T-cell (primary cell): ENCODE measurements around the gene LHX8. TPM values are rescaled to one million over a fixed set of nuclear protein-coding genes. Genes with fewer than 3 reads are reported as not detected.
A peak's percentile ranks its signal among the peaks of the same experiment; 100 is the strongest.
"Not testable (repeated sequence)": the region's sequence is repeated elsewhere in the genome, so short reads cannot be mapped to it uniquely, and the experiment has no call there.

Experiments
- ATAC-seq, 4 experiments: fragments of 200-7000 bp in 3 of 4; fragments of 150-1000 bp in 1 of 4; cut with Tn5 transposase; replicated peaks in 1 of 4; 1 replicate in 3 of 4; 2 replicates in 1 of 4; pipeline ENCODE4 v1.10.0; 2021; ENCODE audit warnings: moderate library complexity in 3 of 4, mild to moderate bottlenecking in 2 of 4, moderate number of reproducible peaks in 1 of 4
- CTCF ChIA-PET, 2 donors: fragments of 300-600 bp; sonication (Branson Sonifier 250); formaldehyde crosslinking; loops; one replicate each; lab custom pipeline; 2022; ENCODE audit warnings: antibody characterized with exemption in 2 of 2; lab: Charles Lee
- POLR2A ChIA-PET, 2 donors: fragments of 300-600 bp; sonication (Branson Sonifier 250); formaldehyde crosslinking; loops; one replicate each; lab custom pipeline; 2022; ENCODE audit warnings: antibody characterized with exemption in 2 of 2; lab: Charles Lee
- DNase-seq, 35 experiments: peaks; one replicate each; pipeline versions ENCODE4 v3.0.0 to v3.0.0-alpha.2; 2013 to 2023
- H3K27ac ChIP-seq: one replicate; pipeline ENCODE4 v1.5.1; 2013; ENCODE audit warnings: low read length
- H3K27me3 ChIP-seq, 2 experiments: replicated peaks in 1 of 2; 1 replicate in 1 of 2; 2 replicates in 1 of 2; pipeline versions ENCODE4 v1.6.1 to v1.7.0; 2013; ENCODE audit warnings: low read length in 1 of 2, mixed read lengths in 1 of 2; ENCODE audit not compliant: control insufficient read depth in 2 of 2, insufficient read depth in 2 of 2; ENCODE audit errors: extremely low read depth in 1 of 2
- H3K36me3 ChIP-seq, 2 donors: 1 replicate in 1 of 2; 2 replicates in 1 of 2; pipeline versions ENCODE4 v1.6.1 to v1.7.0; 2013; ENCODE audit warnings: low read length in 1 of 2; ENCODE audit not compliant: control insufficient read depth in 2 of 2, insufficient read depth in 1 of 2; ENCODE audit errors: extremely low read depth in 1 of 2
- H3K4me1 ChIP-seq, 2 experiments: 1 replicate in 1 of 2; 2 replicates in 1 of 2; pipeline versions ENCODE4 v1.6.1 to v1.7.0; 2013; ENCODE audit warnings: low read length in 2 of 2, mixed read lengths in 1 of 2; ENCODE audit not compliant: insufficient read depth in 2 of 2, control insufficient read depth in 1 of 2; ENCODE audit errors: extremely low read depth in 1 of 2
- H3K4me3 ChIP-seq, 2 donors: 1 replicate in 1 of 2; 2 replicates in 1 of 2; pipeline versions ENCODE4 v1.5.1 to v1.7.0; 2013; ENCODE audit warnings: mild to moderate bottlenecking in 2 of 2, low read length in 1 of 2, moderate library complexity in 1 of 2; ENCODE audit not compliant: control insufficient read depth in 1 of 2; ENCODE audit errors: extremely low read depth in 1 of 2
- H3K9me3 ChIP-seq: 2 replicates; pipeline ENCODE4 v1.7.0; 2013
- H3K27ac Mint-ChIP-seq, 2 donors: one replicate each; pipeline ENCODE4 v1.8.0; 2020 to 2021; ENCODE audit warnings: mild to moderate bottlenecking in 2 of 2, mixed read lengths in 2 of 2
- H3K27me3 Mint-ChIP-seq, 2 donors: one replicate each; pipeline ENCODE4 v1.8.0; 2021 to 2022; ENCODE audit warnings: mixed read lengths in 2 of 2
- H3K36me3 Mint-ChIP-seq: one replicate; pipeline ENCODE4 v1.8.0; 2021; ENCODE audit warnings: mixed read lengths
- H3K4me1 Mint-ChIP-seq, 3 donors: one replicate each; pipeline ENCODE4 v1.8.0; 2020 to 2022; ENCODE audit warnings: mixed read lengths in 3 of 3, mild to moderate bottlenecking in 1 of 3
- H3K4me3 Mint-ChIP-seq, 3 donors: one replicate each; pipeline ENCODE4 v1.8.0; 2020 to 2022; ENCODE audit warnings: mild to moderate bottlenecking in 3 of 3, mixed read lengths in 3 of 3, moderate library complexity in 3 of 3
- H3K9me3 Mint-ChIP-seq, 3 donors: one replicate each; pipeline ENCODE4 v1.8.0; 2020 to 2022; ENCODE audit warnings: mixed read lengths in 3 of 3
- WGBS: methylation state at CpG from one replicate; pipeline ENCODE4 v1.1.5; 2013; ENCODE audit warnings: missing lambda C conversion rate; ENCODE audit not compliant: insufficient coverage; 5-methylcytosine and 5-hydroxymethylcytosine counted together
- total RNA-seq, 35 experiments: library from RNA in 6 of 35; stranded (reverse) in 6 of 35; fragments of 120-200 nt in 1 of 35; gene quantifications; one replicate each; pipeline versions ENCODE4 v1.2.1 to v1.2.4 and lab custom pipeline; 2013 to 2026

LHX8 gene
- total RNA-seq, 5 donors from 2014 or later (not counting 1 experiment from before 2014, with no cell fraction given) = not detected

GRCh38 chr1:75100481-75101092, 33.6 kb upstream of the LHX8 start:
- no peaks in the 10 kb centered on the region for H3K9me3 ChIP-seq
- no peak overlapping the region for H3K4me3 Mint-ChIP-seq
- POLR2A ChIA-PET = no interaction called here
- no peaks in the 10 kb centered on the region for H3K4me1 Mint-ChIP-seq
- no peaks in the 10 kb centered on the region for H3K36me3 ChIP-seq
- H3K9me3 Mint-ChIP-seq = peaks cover 0 to 4% (median 3%) of the 10 kb centered on the region in 3 donors
- no peaks in the 10 kb centered on the region for H3K27me3 Mint-ChIP-seq
- H3K27me3 ChIP-seq = no peaks in the 10 kb centered on the region
- no peak overlapping the region for H3K27ac Mint-ChIP-seq
- no peaks in the 10 kb centered on the region for H3K36me3 Mint-ChIP-seq
- CTCF ChIA-PET = no interaction called here
- ATAC-seq (no peak), DNase-seq (no peak)
- no peak overlapping the region for H3K4me3 ChIP-seq
- H3K27ac ChIP-seq = no peak overlapping the region
- H3K4me1 ChIP-seq = no peaks in the 10 kb centered on the region
- 66% methylated on average over 6 of the region's 10 CpGs for WGBS

GRCh38 chr1:75112362-75112951, 21.7 kb upstream of the LHX8 start:
- not testable (repeated sequence) for ATAC-seq, H3K4me3 ChIP-seq

GRCh38 chr1:75115654-75116053, 18.5 kb upstream of the LHX8 start:
- Mint-ChIP-seq H3K36me3 (no peaks in the 10 kb centered on the region), H3K27me3 (peaks cover 0 to 9% of the 10 kb centered on the region in 2 donors), H3K27ac (no peak overlapping the region), H3K4me1 (no peaks in the 10 kb centered on the region), H3K4me3 (no peak overlapping the region), H3K9me3 (peaks cover 0 to 10% (median 0%) of the 10 kb centered on the region in 3 donors)
- Histone ChIP-seq H3K4me3 (no peak overlapping the region), H3K36me3 (no peaks in the 10 kb centered on the region), H3K9me3 (no peaks in the 10 kb centered on the region), H3K27ac (no peak overlapping the region), H3K27me3 (no peaks in the 10 kb centered on the region), H3K4me1 (no peaks in the 10 kb centered on the region)
- DNase-seq (no peak), ATAC-seq (no peak)
- ChIA-PET CTCF (no interaction called here), POLR2A (no interaction called here)

More at GRCh38 chr1:75112362-75112951, 21.7 kb upstream of the LHX8 start:
- H3K36me3 Mint-ChIP-seq, H3K4me3 Mint-ChIP-seq, H3K36me3 ChIP-seq, H3K9me3 Mint-ChIP-seq, H3K27me3 ChIP-seq, CTCF ChIA-PET, H3K27ac Mint-ChIP-seq, H3K27me3 Mint-ChIP-seq, DNase-seq, H3K4me1 ChIP-seq, H3K9me3 ChIP-seq, H3K27ac ChIP-seq, POLR2A ChIA-PET, H3K4me1 Mint-ChIP-seq: not testable (repeated sequence)
- WGBS = 91% methylated on average over 13 of the region's 26 CpGs

GRCh38 chr1:75123756-75124155, 10.4 kb upstream of the LHX8 start:
- ATAC-seq = no peak
- Mint-ChIP-seq H3K36me3 (no peaks in the 10 kb centered on the region), H3K4me1 (peaks cover 0 to 11% (median 0%) of the 10 kb centered on the region in 3 donors), H3K27ac (no peak overlapping the region), H3K9me3 (peaks cover 0 to 5% (median 3%) of the 10 kb centered on the region in 3 donors), H3K4me3 (no peak overlapping the region), H3K27me3 (peaks cover 33 to 36% of the 10 kb centered on the region in 2 donors)
- Histone ChIP-seq H3K4me1 (no peaks in the 10 kb centered on the region), H3K36me3 (no peaks in the 10 kb centered on the region), H3K27me3 (peaks cover 18 to 34% of the 10 kb centered on the region in 2 experiments), H3K27ac (no peak overlapping the region), H3K4me3 (no peak overlapping the region), H3K9me3 (no peaks in the 10 kb centered on the region)
- WGBS = no CpG with 5 or more reads among the region's 1 CpG
- CTCF ChIA-PET = no interaction called here
- DNase-seq = no peak
- POLR2A ChIA-PET = no interaction called here

- no peak overlapping the region for H3K27ac Mint-ChIP-seq
- peaks cover 22 to 38% of the 10 kb centered on the region in 2 experiments for H3K27me3 ChIP-seq
- no peak overlapping the region for H3K4me3 Mint-ChIP-seq
- ChIA-PET POLR2A (no interaction called here), CTCF (no interaction called here)
- H3K9me3 Mint-ChIP-seq = peaks cover 0 to 9% (median 3%) of the 10 kb centered on the region in 3 donors
- no peaks in the 10 kb centered on the region for H3K9me3 ChIP-seq
- peaks cover 0 to 11% (median 0%) of the 10 kb centered on the region in 3 donors for H3K4me1 Mint-ChIP-seq
- ATAC-seq (no peak), DNase-seq (no peak)
- H3K4me3 ChIP-seq = no peak overlapping the region
- peaks cover 41 to 43% of the 10 kb centered on the region in 2 donors for H3K27me3 Mint-ChIP-seq
- H3K27ac ChIP-seq = no peak overlapping the region
- no peaks in the 10 kb centered on the region for H3K36me3 Mint-ChIP-seq
- 34% methylated on average over 20 of the region's 23 CpGs for WGBS
- no peaks in the 10 kb centered on the region for H3K4me1 ChIP-seq
- no peaks in the 10 kb centered on the region for H3K36me3 ChIP-seq
Measured at GRCh38 chr1:75124510-75124909, 9.7 kb upstream of the LHX8 start.

- 23% methylated on average over 37 of the region's 38 CpGs for WGBS
- H3K9me3 Mint-ChIP-seq = peaks cover 0 to 9% (median 3%) of the 10 kb centered on the region in 3 donors
- no peak overlapping the region for H3K4me3 Mint-ChIP-seq
- Histone ChIP-seq H3K4me3 (peak overlapping the region in 1 of 2 donors; percentile 11), H3K4me1 (no peaks in the 10 kb centered on the region), H3K27ac (no peak overlapping the region), H3K9me3 (no peaks in the 10 kb centered on the region), H3K27me3 (peaks cover 28 to 45% of the 10 kb centered on the region in 2 experiments), H3K36me3 (no peaks in the 10 kb centered on the region)
- DNase-seq (no peak), ATAC-seq (no peak)
- H3K27ac Mint-ChIP-seq = no peak overlapping the region
- H3K36me3 Mint-ChIP-seq = no peaks in the 10 kb centered on the region
- peaks cover 47 to 48% of the 10 kb centered on the region in 2 donors for H3K27me3 Mint-ChIP-seq
- ChIA-PET POLR2A (no interaction called here), CTCF (no interaction called here)
- H3K4me1 Mint-ChIP-seq = peaks cover 0 to 11% (median 0%) of the 10 kb centered on the region in 3 donors
Measured at GRCh38 chr1:75125161-75125726, 8.9 kb upstream of the LHX8 start.
